ENCODE data around the gene SPTLC1. TPM values are rescaled to one million over a fixed set of nuclear protein-coding genes. Genes with fewer than 3 reads are reported as not detected.

The SPTLC1 gene
- total RNA-seq, 1 experiment from 2014 or later, result 58.8 TPM

DNA sequence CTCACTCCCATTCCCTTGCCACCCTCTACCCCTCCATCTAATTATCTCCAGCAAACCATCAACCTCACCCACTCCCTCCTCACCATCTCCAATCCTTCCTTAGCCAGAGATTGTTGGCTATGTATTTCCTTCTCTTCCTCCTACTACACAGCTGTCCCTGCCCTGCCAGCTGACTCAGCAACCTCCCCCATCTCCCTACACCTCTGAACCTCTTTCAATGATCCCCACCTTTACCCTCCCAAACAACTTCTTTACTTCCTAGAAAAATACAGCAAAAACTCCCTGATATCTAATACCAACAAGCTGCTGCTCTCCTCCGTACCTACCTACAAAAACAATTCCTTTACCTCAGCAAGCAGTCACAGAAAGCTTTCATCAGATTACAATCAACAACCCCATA, 37.3 kb downstream of the SPTLC1 start:
- no TSS peak for BruUV-seq (replicated peaks)
- Histone ChIP-seq H3K4me1 (ENCODE audit: control insufficient read depth, insufficient read depth, low read length) (no peaks in the 10 kb centered on the region), H3K9me3 (ENCODE audit: control insufficient read depth, insufficient read depth, low read depth, low read length) (no peaks in the 10 kb centered on the region), H3K27me3 (ENCODE audit: control insufficient read depth, insufficient read depth, low read length) (no peaks in the 10 kb centered on the region), H3K36me3 (ENCODE audit: control insufficient read depth, insufficient read depth, low read length) (peaks cover 6% of the 10 kb centered on the region; the same call in 1 of the 2 replicates), H3K4me3 (ENCODE audit: low read depth in 2 of 2, low read length in 2 of 2) (no peak overlapping the region), H3K27ac (ENCODE audit: low read length) (no peak overlapping the region)
- TF ChIP-seq, protein P1, sequence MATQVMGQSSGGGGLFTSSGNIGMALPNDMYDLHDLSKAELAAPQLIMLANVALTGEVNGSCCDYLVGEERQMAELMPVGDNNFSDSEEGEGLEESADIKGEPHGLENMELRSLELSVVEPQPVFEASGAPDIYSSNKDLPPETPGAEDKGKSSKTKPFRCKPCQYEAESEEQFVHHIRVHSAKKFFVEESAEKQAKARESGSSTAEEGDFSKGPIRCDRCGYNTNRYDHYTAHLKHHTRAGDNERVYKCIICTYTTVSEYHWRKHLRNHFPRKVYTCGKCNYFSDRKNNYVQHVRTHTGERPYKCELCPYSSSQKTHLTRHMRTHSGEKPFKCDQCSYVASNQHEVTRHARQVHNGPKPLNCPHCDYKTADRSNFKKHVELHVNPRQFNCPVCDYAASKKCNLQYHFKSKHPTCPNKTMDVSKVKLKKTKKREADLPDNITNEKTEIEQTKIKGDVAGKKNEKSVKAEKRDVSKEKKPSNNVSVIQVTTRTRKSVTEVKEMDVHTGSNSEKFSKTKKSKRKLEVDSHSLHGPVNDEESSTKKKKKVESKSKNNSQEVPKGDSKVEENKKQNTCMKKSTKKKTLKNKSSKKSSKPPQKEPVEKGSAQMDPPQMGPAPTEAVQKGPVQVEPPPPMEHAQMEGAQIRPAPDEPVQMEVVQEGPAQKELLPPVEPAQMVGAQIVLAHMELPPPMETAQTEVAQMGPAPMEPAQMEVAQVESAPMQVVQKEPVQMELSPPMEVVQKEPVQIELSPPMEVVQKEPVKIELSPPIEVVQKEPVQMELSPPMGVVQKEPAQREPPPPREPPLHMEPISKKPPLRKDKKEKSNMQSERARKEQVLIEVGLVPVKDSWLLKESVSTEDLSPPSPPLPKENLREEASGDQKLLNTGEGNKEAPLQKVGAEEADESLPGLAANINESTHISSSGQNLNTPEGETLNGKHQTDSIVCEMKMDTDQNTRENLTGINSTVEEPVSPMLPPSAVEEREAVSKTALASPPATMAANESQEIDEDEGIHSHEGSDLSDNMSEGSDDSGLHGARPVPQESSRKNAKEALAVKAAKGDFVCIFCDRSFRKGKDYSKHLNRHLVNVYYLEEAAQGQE (IDR thresholded peaks at IDR 0.05; ENCODE audit: insufficient read depth in 1 of 2, low read depth in 2 of 2, low read length in 1 of 2), result no peak
- TF ChIP-seq TCF7L2 (IDR thresholded peaks at IDR 0.05; ENCODE audit: low read depth, low read length), result no peak
- no peak for TF ChIP-seq POLR2AphosphoS5 (IDR thresholded peaks at IDR 0.05; ENCODE audit: low read depth, low read length)
- TF ChIP-seq, protein P2, sequence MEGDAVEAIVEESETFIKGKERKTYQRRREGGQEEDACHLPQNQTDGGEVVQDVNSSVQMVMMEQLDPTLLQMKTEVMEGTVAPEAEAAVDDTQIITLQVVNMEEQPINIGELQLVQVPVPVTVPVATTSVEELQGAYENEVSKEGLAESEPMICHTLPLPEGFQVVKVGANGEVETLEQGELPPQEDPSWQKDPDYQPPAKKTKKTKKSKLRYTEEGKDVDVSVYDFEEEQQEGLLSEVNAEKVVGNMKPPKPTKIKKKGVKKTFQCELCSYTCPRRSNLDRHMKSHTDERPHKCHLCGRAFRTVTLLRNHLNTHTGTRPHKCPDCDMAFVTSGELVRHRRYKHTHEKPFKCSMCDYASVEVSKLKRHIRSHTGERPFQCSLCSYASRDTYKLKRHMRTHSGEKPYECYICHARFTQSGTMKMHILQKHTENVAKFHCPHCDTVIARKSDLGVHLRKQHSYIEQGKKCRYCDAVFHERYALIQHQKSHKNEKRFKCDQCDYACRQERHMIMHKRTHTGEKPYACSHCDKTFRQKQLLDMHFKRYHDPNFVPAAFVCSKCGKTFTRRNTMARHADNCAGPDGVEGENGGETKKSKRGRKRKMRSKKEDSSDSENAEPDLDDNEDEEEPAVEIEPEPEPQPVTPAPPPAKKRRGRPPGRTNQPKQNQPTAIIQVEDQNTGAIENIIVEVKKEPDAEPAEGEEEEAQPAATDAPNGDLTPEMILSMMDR (IDR thresholded peaks at IDR 0.05), result no peak
- no peak for TF ChIP-seq SIN3A (IDR thresholded peaks at IDR 0.05; ENCODE audit: borderline replicate concordance, insufficient read depth, low read depth, low read length)
- ATAC-seq, result no peak
- intact Hi-C loops (cut with micrococcal nuclease; ENCODE audit: unreplicated experiment) (no loop called here), in situ Hi-C loops (cut with HindIII; ENCODE audit: low pct_unique_long_range_greater_than_20kb, low sequenced_read_pairs) (no loop called here)
- POLR2A ChIA-PET, result no interaction called here
- DNase-seq (ENCODE audit: low read depth, low spot score), result no peak
- CTCF ChIA-PET, result no interaction called here

DNA sequence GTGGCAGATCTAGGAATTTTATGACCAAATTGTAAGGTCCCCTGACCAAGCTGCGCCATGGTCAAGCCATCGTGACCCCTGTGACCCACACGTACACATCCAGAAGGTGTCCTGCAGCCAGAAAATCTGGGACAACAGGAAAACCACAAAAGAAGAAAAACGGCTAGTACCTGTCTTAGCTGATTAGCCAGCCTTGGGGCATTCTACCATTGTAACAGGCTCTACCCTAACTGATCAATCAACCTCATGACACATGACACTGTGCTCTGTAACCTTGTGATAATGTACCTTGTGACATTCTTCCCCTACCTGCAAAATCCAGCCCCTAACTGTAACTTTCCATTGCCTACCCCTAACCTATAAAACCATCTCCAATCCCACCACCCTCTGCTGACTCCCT, 43.6 kb downstream of the SPTLC1 start:
- in situ Hi-C loops (cut with HindIII; ENCODE audit: low pct_unique_long_range_greater_than_20kb, low sequenced_read_pairs) (no loop called here), intact Hi-C loops (cut with micrococcal nuclease; ENCODE audit: unreplicated experiment) (no loop called here)
- ChIA-PET CTCF (no interaction called here), POLR2A (no interaction called here)
- no peaks in the 10 kb centered on the region for H3K36me3 ChIP-seq (ENCODE audit: control insufficient read depth, insufficient read depth, low read length)
- H3K4me3 ChIP-seq (ENCODE audit: low read depth in 2 of 2, low read length in 2 of 2), result no peak overlapping the region
- no peaks in the 10 kb centered on the region for H3K27me3 ChIP-seq (ENCODE audit: control insufficient read depth, insufficient read depth, low read length)
- no peaks in the 10 kb centered on the region for H3K4me1 ChIP-seq (ENCODE audit: control insufficient read depth, insufficient read depth, low read length)
- ATAC-seq (no peak), DNase-seq (ENCODE audit: low read depth, low spot score) (no peak)
- BruUV-seq (replicated peaks), result no TSS peak
- no peaks in the 10 kb centered on the region for H3K9me3 ChIP-seq (ENCODE audit: control insufficient read depth, insufficient read depth, low read depth, low read length)
- no peak for TF ChIP-seq TCF7L2 (IDR thresholded peaks at IDR 0.05; ENCODE audit: low read depth, low read length)
- no peak for TF ChIP-seq SIN3A (IDR thresholded peaks at IDR 0.05; ENCODE audit: borderline replicate concordance, insufficient read depth, low read depth, low read length)
- TF ChIP-seq POLR2AphosphoS5 (IDR thresholded peaks at IDR 0.05; ENCODE audit: low read depth, low read length), result no peak
- TF ChIP-seq, protein P2 (IDR thresholded peaks at IDR 0.05), result no peak
- TF ChIP-seq, protein P1 (IDR thresholded peaks at IDR 0.05; ENCODE audit: insufficient read depth in 1 of 2, low read depth in 2 of 2, low read length in 1 of 2), result no peak
- no peak overlapping the region for H3K27ac ChIP-seq (ENCODE audit: low read length)

Data from Panc1 (cell line).